Stimulated activated CD4-positive, alpha-beta T cell treated with anti-CD3 and anti-CD28 coated beads, Interleukin-2, amount 100 ng/mL, for 4 hours (primary cell): ENCODE results near the gene CYTIP.

Source experiments
- DNase-seq: peaks from one replicate; pipeline ENCODE4 v3.0.0-alpha.2; 2020; ENCODE audit warnings: low read depth

The CYTIP gene

GRCh38 chr2:157463002-157463401 lies 19.1 kb upstream of the CYTIP start:
- no peak for DNase-seq

DNA sequence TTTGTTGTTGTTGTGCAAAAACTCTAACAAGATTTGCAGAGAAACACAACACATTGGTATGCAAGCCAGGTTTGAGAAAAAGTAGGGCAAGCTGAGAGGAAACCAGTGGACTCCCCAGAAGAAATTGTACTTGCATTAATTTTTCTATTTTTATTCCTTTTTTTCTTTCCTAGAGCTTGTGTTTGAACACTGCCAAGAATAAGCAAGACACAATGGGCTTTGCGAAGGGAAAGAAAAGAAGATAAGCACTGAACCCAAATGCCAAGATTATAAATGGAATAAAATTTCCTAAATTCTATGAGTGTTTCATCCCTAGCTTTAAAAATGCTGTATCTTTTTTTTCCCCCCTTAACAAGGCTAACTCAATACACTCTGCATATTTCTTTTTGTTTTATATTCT lies 17.0 kb upstream of the CYTIP start:
- DNase-seq, result no peak

DNA sequence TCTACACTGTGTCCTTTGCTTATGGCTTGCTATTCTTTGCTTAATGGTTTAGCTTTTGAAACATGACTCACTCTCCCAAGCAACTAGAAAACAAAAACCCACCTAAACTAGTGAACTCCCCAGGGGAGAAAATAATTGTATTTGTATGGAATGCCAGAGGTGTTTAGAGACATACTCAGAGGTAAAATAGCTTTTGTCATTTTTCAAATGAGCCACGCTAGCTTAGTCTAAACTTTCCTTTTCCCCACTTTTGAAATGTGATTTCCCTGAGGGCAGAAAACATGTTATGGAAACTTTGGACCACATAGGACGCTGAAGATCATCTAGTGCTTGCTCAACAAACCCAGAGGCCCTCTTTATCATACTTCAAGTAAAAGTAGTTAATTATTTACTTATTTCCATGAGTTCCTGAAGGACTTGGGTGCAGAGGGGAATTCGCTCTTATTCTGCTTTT lies 16.5 kb upstream of the CYTIP start:
- no peak for DNase-seq

GRCh38 chr2:157459486-157459885 lies 15.6 kb upstream of the CYTIP start:
- DNase-seq, result no peak

DNA sequence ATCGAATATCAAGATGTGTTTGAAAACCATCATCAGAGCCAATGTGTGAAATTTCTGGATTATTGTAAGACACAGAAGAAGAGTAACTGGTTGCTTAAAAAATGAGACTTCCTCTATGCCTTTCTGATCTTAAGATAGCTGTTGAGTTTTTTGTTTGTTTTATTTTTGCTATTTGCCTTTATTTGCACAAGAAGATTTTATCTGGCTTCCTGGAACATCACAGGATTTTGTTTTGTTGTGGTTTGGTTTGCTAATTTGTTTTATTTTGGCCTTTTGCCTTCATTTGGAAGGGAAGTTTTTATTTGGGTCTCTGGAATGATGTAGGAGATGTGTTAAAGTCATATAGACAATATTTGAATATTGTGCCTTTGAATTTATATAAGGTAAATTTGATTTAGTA lies 3.9 kb upstream of the CYTIP start:
- no peak for DNase-seq

GRCh38 chr2:157447031-157447430 lies 3.1 kb upstream of the CYTIP start:
- no peak for DNase-seq

DNA sequence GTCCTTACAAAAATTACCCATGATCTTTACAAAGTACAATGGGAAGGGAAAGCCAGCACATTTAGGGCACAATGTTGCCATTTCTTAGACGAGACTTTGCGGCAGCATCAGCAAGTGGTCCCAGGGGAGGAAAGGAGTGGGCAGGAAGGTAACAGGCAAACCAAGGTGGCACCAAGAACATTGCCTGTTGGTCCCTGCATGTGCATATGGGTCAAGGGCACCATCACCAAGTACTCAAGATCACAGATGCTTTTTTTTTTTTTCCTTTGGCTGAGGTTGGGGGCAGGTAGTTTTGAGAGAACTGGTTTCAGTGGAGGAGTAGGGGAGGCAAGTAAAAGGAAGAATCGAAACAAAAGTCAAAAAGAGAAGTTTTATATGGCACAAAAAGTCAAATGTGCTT lies 752 bp upstream of the CYTIP start:
- no peak for DNase-seq

GRCh38 chr2:157443090-157443489 lies 799 bp downstream of the CYTIP start:
- no peak for DNase-seq

DNA sequence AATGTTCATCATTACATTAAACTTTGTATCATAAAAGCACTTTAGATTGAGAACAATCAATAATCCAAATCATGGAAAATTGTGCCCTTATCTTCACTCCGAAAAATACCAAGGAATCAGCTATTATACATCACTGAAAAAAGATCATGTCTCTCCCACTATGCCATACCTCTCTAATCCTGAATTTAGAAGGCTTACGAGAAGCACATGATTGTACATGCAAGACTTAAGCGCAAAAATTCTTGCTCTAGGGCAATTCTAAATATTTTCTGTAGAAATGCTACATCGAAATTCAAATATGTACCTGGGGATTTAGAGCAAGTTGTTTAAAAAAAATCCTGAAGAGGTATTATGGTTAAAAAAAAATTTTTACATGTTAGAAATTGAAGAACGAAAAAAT lies 1.3 kb downstream of the CYTIP start:
- no peak for DNase-seq

- no peak for DNase-seq
Observed at GRCh38 chr2:157442191-157442590, 1.7 kb downstream of the CYTIP start.

DNA sequence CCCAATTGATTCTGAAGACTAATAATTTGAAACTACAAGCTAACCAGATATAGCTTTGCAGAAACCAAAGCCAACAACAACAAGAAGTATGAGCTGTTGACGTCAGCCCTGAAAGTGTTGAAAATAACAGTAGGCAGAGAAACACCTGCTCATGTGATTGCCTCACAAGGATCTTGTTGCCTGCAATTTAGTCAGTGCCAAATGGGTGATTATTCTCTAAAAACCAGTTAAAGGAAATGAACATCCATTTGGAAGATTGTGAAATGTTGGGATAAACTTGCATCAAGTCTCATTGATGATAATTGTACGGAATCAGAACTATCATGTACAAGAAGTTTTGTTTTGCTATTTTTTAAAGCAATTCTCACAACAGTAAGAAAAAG lies 2.8 kb downstream of the CYTIP start:
- DNase-seq, result no peak

- DNase-seq, result no peak
Observed at GRCh38 chr2:157440404-157441071, 3.4 kb downstream of the CYTIP start.

DNA sequence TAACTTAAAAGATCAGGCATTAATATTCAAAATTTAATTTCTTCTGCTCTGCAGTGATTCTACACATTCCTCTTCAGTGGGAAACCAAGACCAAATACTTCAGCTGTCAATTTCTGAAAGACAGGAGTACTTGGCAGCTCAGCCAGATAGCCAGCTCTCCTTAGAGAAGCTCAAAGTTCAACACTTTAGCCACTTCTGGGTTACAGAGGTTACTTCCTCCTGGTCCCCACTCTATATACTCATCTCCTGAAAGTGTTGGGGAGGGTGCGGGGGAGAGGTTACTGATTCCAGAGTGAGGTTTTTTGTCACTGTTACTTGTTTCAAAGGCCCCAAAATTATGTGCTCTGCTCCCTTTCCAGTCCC lies 4.1 kb downstream of the CYTIP start:
- DNase-seq, result no peak

DNA sequence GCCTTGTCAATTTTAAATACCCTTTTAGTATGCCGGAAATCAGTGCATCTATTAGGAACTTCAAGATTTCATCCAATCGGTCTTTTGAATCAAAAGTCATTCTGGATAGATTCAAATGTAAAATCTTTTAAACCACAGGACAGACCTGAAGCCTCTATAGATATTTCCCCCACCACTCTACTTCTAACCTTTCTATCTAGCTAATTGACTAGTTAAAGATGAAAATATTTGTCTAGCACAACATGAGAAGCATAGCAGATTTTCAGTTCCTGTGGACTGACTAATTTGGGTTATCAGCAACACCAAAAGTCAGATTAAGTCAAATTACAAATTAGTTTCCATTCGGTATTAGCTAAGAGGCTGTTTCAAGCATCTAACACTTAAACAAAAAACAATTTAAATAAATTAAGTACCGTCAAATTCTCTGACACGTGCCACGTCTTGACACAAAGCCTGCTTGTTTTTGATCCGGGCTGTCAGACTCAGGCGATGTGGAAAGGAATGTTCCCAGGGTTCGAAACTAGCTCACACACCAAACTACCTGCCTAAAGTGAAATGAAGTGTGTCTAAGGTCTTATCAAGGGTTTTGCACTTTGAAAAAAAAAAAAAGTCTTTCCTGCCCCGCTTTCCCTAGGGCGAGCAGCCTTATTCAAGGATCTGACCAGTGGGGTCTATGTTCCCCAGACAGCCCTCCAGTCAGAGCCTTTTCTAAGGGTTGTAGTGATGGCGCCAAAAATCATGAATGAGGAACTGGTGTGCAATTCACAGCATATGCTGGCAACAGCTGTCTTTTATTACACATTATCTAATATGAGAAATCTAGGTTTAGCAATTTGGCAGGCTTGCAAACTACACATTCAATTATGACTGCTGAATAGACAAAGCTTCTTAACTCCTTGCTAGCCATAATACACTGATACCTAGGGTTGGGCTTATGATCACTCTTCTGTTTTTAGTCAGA lies 4.7 kb downstream of the CYTIP start:
- DNase-seq, result no peak

GRCh38 chr2:157433394-157433793 lies 10.5 kb downstream of the CYTIP start:
- no peak for DNase-seq

GRCh38 chr2:157432475-157433106 lies 11.3 kb downstream of the CYTIP start:
- DNase-seq, result no peak

DNA sequence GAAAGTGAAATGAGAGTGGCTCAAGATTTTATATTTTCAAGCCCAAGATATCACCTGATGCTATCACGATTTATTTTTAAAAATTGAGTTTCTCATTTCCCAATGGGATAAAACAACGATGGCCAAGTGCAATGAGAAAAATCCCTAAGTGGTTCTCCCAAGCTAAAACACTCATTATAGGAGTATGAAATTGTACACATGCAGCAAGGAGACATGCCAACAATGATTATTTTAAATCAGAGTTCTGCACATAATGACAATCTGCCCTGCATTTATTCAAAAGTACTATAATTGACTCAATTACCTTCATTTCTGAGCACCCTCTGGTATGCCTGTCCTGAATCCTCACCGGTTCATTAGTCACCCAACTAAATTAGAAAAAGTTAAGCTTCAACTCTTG lies 12.7 kb downstream of the CYTIP start:
- DNase-seq, result no peak

GRCh38 chr2:157428500-157429175 lies 15.3 kb downstream of the CYTIP start:
- DNase-seq, result no peak

DNA sequence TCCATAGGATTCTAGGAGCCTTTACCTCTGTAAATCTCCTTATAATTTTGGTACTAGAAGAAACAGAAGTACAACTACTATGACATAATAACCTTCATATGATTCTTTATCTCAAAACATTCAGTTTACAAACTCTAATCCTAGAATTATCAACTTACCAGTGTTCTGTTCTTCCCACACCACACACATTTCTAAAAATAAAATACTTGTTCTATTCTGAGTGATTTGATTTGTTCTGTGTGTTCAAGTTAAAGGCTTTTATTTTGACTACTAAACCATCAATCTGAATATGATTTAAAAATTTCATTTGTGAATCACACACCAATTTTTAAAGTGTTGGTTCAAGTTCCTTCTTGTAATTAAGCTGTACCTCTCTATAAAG lies 16.0 kb downstream of the CYTIP start:
- DNase-seq, result no peak

- no peak for DNase-seq
Observed at GRCh38 chr2:157427003-157427921, 16.6 kb downstream of the CYTIP start.

DNA sequence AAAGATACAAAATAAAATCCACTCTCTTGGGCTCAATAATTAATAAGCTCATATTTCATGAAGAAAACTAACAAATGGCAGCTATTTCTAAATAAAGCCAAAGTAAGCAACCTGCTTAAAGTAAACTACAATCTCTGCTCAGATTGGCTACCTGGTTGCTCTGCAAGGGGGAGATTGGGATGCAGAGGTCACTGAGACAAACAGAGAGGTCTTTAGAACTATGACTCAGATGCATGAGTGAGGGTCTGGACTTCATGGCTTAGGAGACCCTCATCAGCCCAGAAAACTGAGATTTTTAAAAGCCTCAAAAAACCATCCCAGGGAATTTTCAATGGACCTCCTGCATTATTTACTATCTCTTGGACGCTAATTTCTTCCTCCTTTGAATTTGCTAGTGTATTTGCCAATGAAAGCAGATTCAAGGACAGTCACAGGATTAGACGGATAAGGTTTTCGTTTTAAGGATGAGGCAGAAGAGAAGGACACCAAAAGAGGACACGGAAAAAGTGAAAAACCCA lies 17.4 kb downstream of the CYTIP start:
- DNase-seq, result no peak
